Thyroid gland (tissue), 4 donors: ENCODE data around the gene ZNF280A. TPM values are rescaled to one million over a fixed set of nuclear protein-coding genes. Genes with fewer than 3 reads are reported as not detected.

Experiments
- DNase-seq, 2 donors: peaks; one replicate each; pipeline ENCODE4 v3.0.0-alpha.2; 2019
- H3K27ac ChIP-seq, 3 donors: fragments of 200-600 bp; sonication (generic); 1 replicate in 2 of 3; 2 replicates in 1 of 3; pipeline ENCODE4 v1.5.1; 2016 to 2019; ENCODE audit warnings: mild to moderate bottlenecking in 1 of 3, moderate library complexity in 1 of 3
- H3K27me3 ChIP-seq: fragments of 200-600 bp; sonication (generic); one replicate; pipeline ENCODE4 v1.5.1; 2019
- H3K36me3 ChIP-seq, 2 donors: fragments of 200-600 bp; sonication (generic); one replicate each; pipeline ENCODE4 v1.5.1; 2016 to 2019
- H3K4me1 ChIP-seq, 2 donors: fragments of 200-600 bp; sonication (generic); one replicate each; pipeline ENCODE4 v1.5.1; 2017 to 2019
- H3K4me3 ChIP-seq, 3 donors: fragments of 200-600 bp; sonication (generic); replicated peaks in 1 of 3; 1 replicate in 2 of 3; 2 replicates in 1 of 3; pipeline ENCODE4 v1.5.1; 2016; ENCODE audit warnings: mild to moderate bottlenecking in 1 of 3
- H3K9me3 ChIP-seq: fragments of 200-600 bp; sonication (generic); one replicate; pipeline ENCODE4 v1.5.1; 2017
- CTCF ChIP-seq, 6 experiments: fragments of 200-600 bp in 3 of 6; fragments of 450-650 bp in 3 of 6; sonication (generic) in 3 of 6; IDR thresholded peaks; one replicate each; pipeline ENCODE4 v1.5.1; 2016 to 2019; ENCODE audit warnings: antibody characterized with exemption in 6 of 6, mild to moderate bottlenecking in 2 of 6, inconsistent platforms in 1 of 6, moderate library complexity in 1 of 6
- POLR2A ChIP-seq, 2 donors: fragments of 450-650 bp; IDR thresholded peaks; one replicate each; pipeline ENCODE4 v1.6.1; 2017; ENCODE audit warnings: antibody characterized with exemption in 2 of 2, mild to moderate bottlenecking in 2 of 2, moderate library complexity in 1 of 2
- WGBS, 2 donors: methylation state at CpG; one replicate each; pipeline ENCODE4 v1.1.5; 2017; 5-methylcytosine and 5-hydroxymethylcytosine counted together
- intact Hi-C: fragments of 100-400 bp; cut with DNase I; formaldehyde crosslinking; loops from one replicate; pipeline ENCODE4 v1.15.1; 2023
- total RNA-seq, 4 donors: library from RNA; depleted of rRNA; stranded (reverse); fragments of >200 nt; gene quantifications; one replicate each; pipeline ENCODE4 v1.2.3, GENCODE V29; 2016

The ZNF280A gene
- total RNA-seq, 4 donors from 2014 or later: not detected

GRCh38 chr22:22550789-22551434 is 30.8 kb upstream of the ZNF280A start:
- no peak for DNase-seq

GRCh38 chr22:22548910-22549309 is 28.8 kb upstream of the ZNF280A start:
- no peak overlapping the region for H3K4me3 ChIP-seq
- no peaks in the 10 kb centered on the region for H3K9me3 ChIP-seq
- no peaks in the 10 kb centered on the region for H3K36me3 ChIP-seq
- no peaks in the 10 kb centered on the region for H3K4me1 ChIP-seq
- intact Hi-C loops: no loop called here
- WGBS, 2 donors: 63 to 73% methylated on average over 1 of the region's 1 CpG
- no peak for TF ChIP-seq CTCF (IDR thresholded peaks at IDR 0.05)
- no peak for TF ChIP-seq POLR2A (IDR thresholded peaks at IDR 0.05)
- no peaks in the 10 kb centered on the region for H3K27me3 ChIP-seq
- H3K27ac ChIP-seq: no peak overlapping the region
- DNase-seq: no peak

More at GRCh38 chr22:22550789-22551434, 30.8 kb upstream of the ZNF280A start:
- 89 to 91% methylated on average over 6 to 7 of the region's 8 CpGs for WGBS, 2 donors
- TF ChIP-seq CTCF (IDR thresholded peaks at IDR 0.05) (no peak), POLR2A (IDR thresholded peaks at IDR 0.05) (no peak)
- no peaks in the 10 kb centered on the region for H3K27me3 ChIP-seq
- no peaks in the 10 kb centered on the region for H3K4me1 ChIP-seq
- no peak overlapping the region for H3K27ac ChIP-seq
- no peaks in the 10 kb centered on the region for H3K36me3 ChIP-seq
- H3K4me3 ChIP-seq: no peak overlapping the region
- intact Hi-C loops: no loop called here
- no peaks in the 10 kb centered on the region for H3K9me3 ChIP-seq

GRCh38 chr22:22548317-22548716 is 28.2 kb upstream of the ZNF280A start:
- TF ChIP-seq CTCF (IDR thresholded peaks at IDR 0.05) (no peak), POLR2A (IDR thresholded peaks at IDR 0.05) (no peak)
- Histone ChIP-seq H3K9me3 (no peaks in the 10 kb centered on the region), H3K27ac (no peak overlapping the region), H3K27me3 (no peaks in the 10 kb centered on the region), H3K36me3 (no peaks in the 10 kb centered on the region), H3K4me1 (no peaks in the 10 kb centered on the region), H3K4me3 (no peak overlapping the region)
- intact Hi-C loops: no loop called here
- WGBS, 2 donors: 69% methylated on average over 9 of the region's 9 CpGs
- DNase-seq: no peak

- 53 to 54% methylated on average over 3 of the region's 3 CpGs for WGBS, 2 donors
- no peaks in the 10 kb centered on the region for H3K36me3 ChIP-seq
- no peak overlapping the region for H3K4me3 ChIP-seq
- no peaks in the 10 kb centered on the region for H3K9me3 ChIP-seq
- DNase-seq: no peak
- intact Hi-C loops: no loop called here
- H3K27me3 ChIP-seq: no peaks in the 10 kb centered on the region
- TF ChIP-seq POLR2A (IDR thresholded peaks at IDR 0.05) (no peak), CTCF (IDR thresholded peaks at IDR 0.05) (no peak)
- H3K27ac ChIP-seq: no peak overlapping the region
- no peaks in the 10 kb centered on the region for H3K4me1 ChIP-seq
Measured at GRCh38 chr22:22547692-22548300, 27.7 kb upstream of the ZNF280A start.

GRCh38 chr22:22547226-22547625 is 27.2 kb upstream of the ZNF280A start:
- Histone ChIP-seq H3K27me3 (no peaks in the 10 kb centered on the region), H3K9me3 (no peaks in the 10 kb centered on the region), H3K36me3 (no peaks in the 10 kb centered on the region), H3K27ac (no peak overlapping the region), H3K4me1 (no peaks in the 10 kb centered on the region), H3K4me3 (no peak overlapping the region)
- 69 to 91% methylated on average over 3 of the region's 3 CpGs for WGBS, 2 donors
- intact Hi-C loops: no loop called here
- TF ChIP-seq POLR2A (IDR thresholded peaks at IDR 0.05) (no peak), CTCF (IDR thresholded peaks at IDR 0.05) (no peak)
- DNase-seq: no peak
